Measurements from ENCODE around the gene SCAP.

GRCh38 chr3:47405820-47406761 lies 69.7 kb downstream of the SCAP start:
- TF ChIP-seq YY1 (IDR thresholded peaks at IDR 0.05; ENCODE audit: extremely low read depth, insufficient replicate concordance, low read depth, low read length): no peak
- no peak for TF ChIP-seq REST (IDR thresholded peaks at IDR 0.05; ENCODE audit: low read depth)
- no peak for TF ChIP-seq SRF (IDR thresholded peaks at IDR 0.05; ENCODE audit: low read depth)
- no peak for TF ChIP-seq CBX3 (IDR thresholded peaks at IDR 0.05; ENCODE audit: low read depth)
- TF ChIP-seq POLR2A (IDR thresholded peaks at IDR 0.05; ENCODE audit: borderline replicate concordance, extremely low read depth, insufficient read depth, insufficient read length): no peak
- no peak for TF ChIP-seq CTCF (IDR thresholded peaks at IDR 0.05 in 2 of 3, conservative IDR thresholded peaks at IDR 0.05 in 1 of 3; ENCODE audit: borderline replicate concordance in 1 of 3, insufficient read depth in 1 of 3, low read depth in 2 of 3, low read length in 2 of 3)
- TF ChIP-seq EZH2phosphoT487 (IDR thresholded peaks at IDR 0.05; ENCODE audit: borderline replicate concordance): no peak
- TF ChIP-seq MAX (IDR thresholded peaks at IDR 0.05): no peak
- TF ChIP-seq POLR2AphosphoS5 (IDR thresholded peaks at IDR 0.05; ENCODE audit: low read depth, low read length): no peak
- TF ChIP-seq SIN3A (IDR thresholded peaks at IDR 0.05; ENCODE audit: low read depth): no peak

Data from HCT116 (cell line).